Keratinocyte (primary cell): ENCODE results near the gene PAX3. TPM values are rescaled to one million over a fixed set of nuclear protein-coding genes. Genes with fewer than 3 reads are reported as not detected.

Experiments used
- DNase-seq: peaks from one replicate; pipeline ENCODE4 v3.0.0-alpha.2; 2011; ENCODE audit warnings: low read depth, missing footprints, low spot score
- FAIRE-seq: peaks from 2 replicates; lab custom pipeline; 2011; peaks lifted over from hg19 to GRCh38; lab: Jason Lieb, UNC
- H2AFZ ChIP-seq: 2 replicates; pipeline ENCODE4 v1.6.0; 2012; ENCODE audit warnings: low read length, control low read depth, inconsistent platforms; ENCODE audit not compliant: control insufficient read depth
- H3K27ac ChIP-seq: 2 replicates; pipeline ENCODE4 v1.5.1; 2011; ENCODE audit warnings: low read length; ENCODE audit not compliant: control insufficient read depth, insufficient read depth
- H3K27me3 ChIP-seq: 3 replicates; pipeline ENCODE4 v1.6.0; 2011; ENCODE audit warnings: low read length; ENCODE audit not compliant: control insufficient read depth, insufficient read depth; ENCODE audit errors: extremely low read depth
- H3K36me3 ChIP-seq, 2 experiments: 2 replicates in 1 of 2; 3 replicates in 1 of 2; pipeline ENCODE4 v1.5.1; 2011; ENCODE audit warnings: low read length in 2 of 2, mild to moderate bottlenecking in 1 of 2; ENCODE audit not compliant: control insufficient read depth in 2 of 2, insufficient read depth in 2 of 2; ENCODE audit errors: extremely low read depth in 1 of 2
- H3K4me1 ChIP-seq: 3 replicates; pipeline ENCODE4 v1.5.1; 2011; ENCODE audit warnings: low read length; ENCODE audit not compliant: control insufficient read depth, insufficient read depth; ENCODE audit errors: extremely low read depth
- H3K4me2 ChIP-seq: 3 replicates; pipeline ENCODE4 v1.6.0; 2011; ENCODE audit warnings: low read depth, low read length; ENCODE audit not compliant: control insufficient read depth, insufficient read depth; ENCODE audit errors: extremely low read depth
- H3K4me3 ChIP-seq, 3 experiments: fragments of 200-600 bp in 1 of 3; sonication (generic) in 1 of 3; 2 replicates in 2 of 3; 3 replicates in 1 of 3; pipeline ENCODE4 v1.5.1; 2011 to 2016; ENCODE audit warnings: low read length in 3 of 3, mild to moderate bottlenecking in 3 of 3, control low read depth in 2 of 3, inconsistent platforms in 1 of 3, low read depth in 1 of 3, mixed read lengths in 1 of 3, mixed run types in 1 of 3, moderate library complexity in 1 of 3; ENCODE audit not compliant: control insufficient read depth in 2 of 3, insufficient read depth in 2 of 3; ENCODE audit errors: extremely low read depth in 1 of 3
- H3K79me2 ChIP-seq: 2 replicates; pipeline ENCODE4 v1.6.0; 2012; ENCODE audit warnings: low read length; ENCODE audit not compliant: control insufficient read depth, insufficient read depth
- H3K9ac ChIP-seq: 3 replicates; pipeline ENCODE4 v1.6.0; 2011; ENCODE audit warnings: low read length; ENCODE audit not compliant: control insufficient read depth, insufficient read depth; ENCODE audit errors: extremely low read depth
- H3K9me1 ChIP-seq: 3 replicates; pipeline ENCODE4 v1.6.0; 2011; ENCODE audit warnings: low read length; ENCODE audit not compliant: control insufficient read depth, insufficient read depth; ENCODE audit errors: extremely low read depth
- H3K9me3 ChIP-seq: 2 replicates; pipeline ENCODE4 v1.5.1; 2012; ENCODE audit warnings: low read depth, low read length; ENCODE audit not compliant: control insufficient read depth
- H4K20me1 ChIP-seq: 3 replicates; pipeline ENCODE4 v1.6.0; 2011; ENCODE audit warnings: low read length; ENCODE audit not compliant: control insufficient read depth, insufficient read depth; ENCODE audit errors: extremely low read depth
- EZH2 ChIP-seq: IDR thresholded peaks from one replicate; pipeline ENCODE4 v1.6.1; 2012; ENCODE audit warnings: inconsistent platforms, mild to moderate bottlenecking, low read length, moderate library complexity
- dilution Hi-C: fragments of 300-500 bp; cut with MboI; formaldehyde crosslinking; loops from one replicate; pipeline ENCODE4 v1.7.0; 2020; ENCODE audit warnings: low sequenced_read_pairs; ENCODE audit not compliant: extremely low pct_ligation_motif_present
- polyA plus RNA-seq, 5 experiments: library from polyadenylated mRNA; depleted of rRNA in 3 of 5; stranded (reverse) in 3 of 5; stranded (forward) in 1 of 5; unstranded in 1 of 5; fragments of >200 nt; gene quantifications; 1 replicate in 1 of 5; 2 replicates in 3 of 5; 3 replicates in 1 of 5; pipeline versions ENCODE4 v1.2.1 to v1.2.3, GENCODE V29; 2011 to 2012; ENCODE audit warnings: missing spikeins in 2 of 5, low read depth in 1 of 5, low replicate concordance in 1 of 5
- TF ChIP-seq, protein P1 (sequence below), 3 experiments: IDR thresholded peaks in 1 of 3; conservative IDR thresholded peaks in 1 of 3; optimal IDR thresholded peaks in 1 of 3; 2 replicates in 2 of 3; 3 replicates in 1 of 3; pipeline versions ENCODE3 to v1.5.1; 2011; ENCODE audit warnings: low read length in 3 of 3, mild to moderate bottlenecking in 3 of 3, moderate library complexity in 2 of 3, control low read depth in 1 of 3, inconsistent platforms in 1 of 3; ENCODE audit not compliant: insufficient read depth in 2 of 3; ENCODE audit errors: extremely low read depth in 1 of 3

PAX3 gene
- polyA plus RNA-seq, 1 donor (not counting 4 experiments of a cell fraction or from before 2014, with no cell fraction given), result not detected

DNA sequence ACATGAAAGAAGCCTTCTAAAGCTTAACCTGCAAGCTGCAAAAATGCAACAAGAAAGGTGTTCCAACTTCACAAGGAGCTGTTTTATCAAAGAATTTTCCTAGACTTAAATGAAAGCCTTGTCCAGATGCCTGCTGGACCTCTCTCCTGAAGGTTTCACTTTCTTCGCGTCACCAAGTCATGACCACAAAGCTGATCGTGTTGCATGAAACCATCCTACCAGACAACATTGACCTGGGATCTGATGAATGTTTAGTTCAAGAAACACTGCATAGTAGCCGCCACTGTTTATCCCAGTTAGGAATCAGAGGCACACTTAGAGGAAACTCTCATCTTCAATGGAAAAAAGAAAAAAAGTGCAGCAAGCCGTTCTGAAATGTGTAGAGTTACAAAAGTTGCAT is 26.9 kb downstream of the PAX3 start:
- no peak for TF ChIP-seq EZH2
- TF ChIP-seq, protein P1, sequence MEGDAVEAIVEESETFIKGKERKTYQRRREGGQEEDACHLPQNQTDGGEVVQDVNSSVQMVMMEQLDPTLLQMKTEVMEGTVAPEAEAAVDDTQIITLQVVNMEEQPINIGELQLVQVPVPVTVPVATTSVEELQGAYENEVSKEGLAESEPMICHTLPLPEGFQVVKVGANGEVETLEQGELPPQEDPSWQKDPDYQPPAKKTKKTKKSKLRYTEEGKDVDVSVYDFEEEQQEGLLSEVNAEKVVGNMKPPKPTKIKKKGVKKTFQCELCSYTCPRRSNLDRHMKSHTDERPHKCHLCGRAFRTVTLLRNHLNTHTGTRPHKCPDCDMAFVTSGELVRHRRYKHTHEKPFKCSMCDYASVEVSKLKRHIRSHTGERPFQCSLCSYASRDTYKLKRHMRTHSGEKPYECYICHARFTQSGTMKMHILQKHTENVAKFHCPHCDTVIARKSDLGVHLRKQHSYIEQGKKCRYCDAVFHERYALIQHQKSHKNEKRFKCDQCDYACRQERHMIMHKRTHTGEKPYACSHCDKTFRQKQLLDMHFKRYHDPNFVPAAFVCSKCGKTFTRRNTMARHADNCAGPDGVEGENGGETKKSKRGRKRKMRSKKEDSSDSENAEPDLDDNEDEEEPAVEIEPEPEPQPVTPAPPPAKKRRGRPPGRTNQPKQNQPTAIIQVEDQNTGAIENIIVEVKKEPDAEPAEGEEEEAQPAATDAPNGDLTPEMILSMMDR (optimal IDR thresholded peaks at IDR 0.05 in 1 of 3, IDR thresholded peaks at IDR 0.05 in 1 of 3, conservative IDR thresholded peaks at IDR 0.05 in 1 of 3; ENCODE audit: extremely low read depth in 1 of 3, insufficient read depth in 2 of 3, low read length in 3 of 3), result no peak
- no peak for DNase-seq
- H3K4me2 ChIP-seq, result no peak overlapping the region
- H3K4me1 ChIP-seq, result no peaks in the 10 kb centered on the region
- no peak overlapping the region for H3K9ac ChIP-seq
- H3K9me1 ChIP-seq, result no peaks in the 10 kb centered on the region
- no peaks in the 10 kb centered on the region for H3K36me3 ChIP-seq
- H3K27me3 ChIP-seq, result peaks cover 17% of the 10 kb centered on the region
- FAIRE-seq, result no peak
- H3K27ac ChIP-seq, result no peak overlapping the region
- H3K9me3 ChIP-seq, result no peaks in the 10 kb centered on the region
- dilution Hi-C loops, result no loop called here
- H4K20me1 ChIP-seq, result no peaks in the 10 kb centered on the region
- H2AFZ ChIP-seq, result no peak overlapping the region
- H3K4me3 ChIP-seq, result no peak overlapping the region
- no peaks in the 10 kb centered on the region for H3K79me2 ChIP-seq

DNA sequence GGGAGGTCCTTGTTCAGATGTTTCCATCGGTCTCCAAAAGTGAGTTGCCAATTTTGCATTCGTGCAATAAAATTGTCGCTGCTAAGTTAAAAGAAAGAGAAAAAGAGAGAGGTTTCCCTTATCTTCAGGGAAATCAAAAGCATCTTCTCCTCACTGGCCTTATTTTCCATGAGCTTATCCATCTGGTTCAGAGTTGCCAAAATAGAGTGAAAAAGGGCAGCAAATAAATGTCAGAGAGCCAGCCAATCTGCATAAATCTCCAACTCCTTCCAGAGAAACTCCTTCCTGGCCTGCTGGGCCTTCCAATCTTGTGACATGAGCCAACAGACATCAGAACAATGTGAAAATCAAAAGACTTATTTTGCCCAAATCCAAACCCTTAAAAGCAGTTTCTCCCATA is 28.4 kb downstream of the PAX3 start:
- peaks cover 17% of the 10 kb centered on the region for H3K27me3 ChIP-seq
- H3K4me1 ChIP-seq, result no peaks in the 10 kb centered on the region
- no peak overlapping the region for H3K4me3 ChIP-seq
- H3K36me3 ChIP-seq, result no peaks in the 10 kb centered on the region
- FAIRE-seq (no peak), DNase-seq (no peak)
- H3K27ac ChIP-seq, result no peak overlapping the region
- H3K9ac ChIP-seq, result no peak overlapping the region
- no peak overlapping the region for H2AFZ ChIP-seq
- H3K79me2 ChIP-seq, result no peaks in the 10 kb centered on the region
- dilution Hi-C loops, result no loop called here
- no peak overlapping the region for H3K4me2 ChIP-seq
- H3K9me1 ChIP-seq, result no peaks in the 10 kb centered on the region
- H3K9me3 ChIP-seq, result no peaks in the 10 kb centered on the region
- H4K20me1 ChIP-seq, result no peaks in the 10 kb centered on the region
- TF ChIP-seq, protein P1 (optimal IDR thresholded peaks at IDR 0.05 in 1 of 3, IDR thresholded peaks at IDR 0.05 in 1 of 3, conservative IDR thresholded peaks at IDR 0.05 in 1 of 3; ENCODE audit: extremely low read depth in 1 of 3, insufficient read depth in 2 of 3, low read length in 3 of 3), result no peak
- no peak for TF ChIP-seq EZH2
